Loucy (cell line): ENCODE data around the gene PIPOX.

Experiments used
- H2AFZ ChIP-seq: fragments of 200-600 bp; sonication (generic); 2 replicates; pipeline ENCODE4 v1.6.0; 2016; ENCODE audit warnings: antibody characterized with exemption, mild to moderate bottlenecking, low read length, moderate library complexity
- H3F3A ChIP-seq: fragments of 200-600 bp; 2 replicates; pipeline ENCODE4 v1.6.0; 2016; ENCODE audit warnings: antibody characterized with exemption, low read depth, mild to moderate bottlenecking
- H3K27me3 ChIP-seq: fragments of 200-600 bp; sonication (generic); 2 replicates; pipeline ENCODE4 v1.6.1; 2014; ENCODE audit warnings: low read length, mild to moderate bottlenecking; ENCODE audit not compliant: insufficient read depth, poor library complexity, severe bottlenecking
- H3K36me3 ChIP-seq: fragments of 200-600 bp; sonication (generic); 2 replicates; pipeline ENCODE4 v1.6.1; 2016; ENCODE audit warnings: low read length; ENCODE audit not compliant: insufficient read depth
- H3K4me1 ChIP-seq: fragments of 200-600 bp; sonication (generic); 2 replicates; pipeline ENCODE4 v1.5.1; 2014; ENCODE audit warnings: low read length, mild to moderate bottlenecking; ENCODE audit not compliant: insufficient read depth, poor library complexity, severe bottlenecking
- H3K4me2 ChIP-seq: fragments of 200-600 bp; sonication (generic); 2 replicates; pipeline ENCODE4 v1.6.0; 2014; ENCODE audit warnings: antibody characterized with exemption, low read length, low read depth, mild to moderate bottlenecking; ENCODE audit not compliant: poor library complexity, severe bottlenecking
- H3K4me3 ChIP-seq: fragments of 200-600 bp; sonication (generic); 2 replicates; pipeline ENCODE4 v1.5.1; 2014; ENCODE audit warnings: low read length, mild to moderate bottlenecking, mixed read lengths; ENCODE audit not compliant: poor library complexity, severe bottlenecking
- H3K79me2 ChIP-seq: fragments of 200-600 bp; sonication (generic); 2 replicates; pipeline ENCODE4 v1.6.1; 2014; ENCODE audit warnings: low read length; ENCODE audit not compliant: insufficient read depth
- H3K9ac ChIP-seq: fragments of 200-600 bp; sonication (generic); 2 replicates; pipeline ENCODE4 v1.6.0; 2014; ENCODE audit warnings: mild to moderate bottlenecking, low read depth, low read length, moderate library complexity; ENCODE audit not compliant: poor library complexity, severe bottlenecking
- H3K9me2 ChIP-seq: fragments of 200-600 bp; sonication (generic); replicated peaks from 2 replicates; pipeline ENCODE4 v1.6.1; 2016; ENCODE audit warnings: low read depth, low read length, mixed read lengths
- H3K9me3 ChIP-seq: fragments of 200-600 bp; sonication (generic); 2 replicates; pipeline ENCODE4 v1.6.1; 2014; ENCODE audit warnings: mild to moderate bottlenecking, antibody characterized with exemption, low read length, low read depth; ENCODE audit not compliant: insufficient read depth
- H4K20me1 ChIP-seq: fragments of 200-600 bp; sonication (generic); 2 replicates; pipeline ENCODE4 v1.6.0; 2014; ENCODE audit warnings: antibody characterized with exemption, low read length, mild to moderate bottlenecking; ENCODE audit not compliant: insufficient read depth, poor library complexity, severe bottlenecking
- EZH2phosphoT487 ChIP-seq: fragments of 200-600 bp; IDR thresholded peaks from 2 replicates; pipeline ENCODE4 v1.6.1; 2018; ENCODE audit warnings: antibody characterized with exemption, mild to moderate bottlenecking, moderate library complexity, borderline replicate concordance
- TF ChIP-seq, protein P1 (sequence below): fragments of 200-600 bp; sonication (generic); conservative IDR thresholded peaks from 2 replicates; pipeline ENCODE4 v1.5.1; 2014; ENCODE audit warnings: mild to moderate bottlenecking, antibody characterized with exemption, low read length

PIPOX gene

GRCh38 chr17:29008591-29008990 is 34.4 kb upstream of the PIPOX start:
- H3K27me3 ChIP-seq: no peaks in the 10 kb centered on the region
- H3K9ac ChIP-seq: no peak overlapping the region
- no peak overlapping the region for H2AFZ ChIP-seq
- H3K79me2 ChIP-seq: no peaks in the 10 kb centered on the region
- no peaks in the 10 kb centered on the region for H4K20me1 ChIP-seq
- no peaks in the 10 kb centered on the region for H3K9me2 ChIP-seq
- no peaks in the 10 kb centered on the region for H3F3A ChIP-seq
- H3K4me3 ChIP-seq: no peak overlapping the region
- no peaks in the 10 kb centered on the region for H3K9me3 ChIP-seq
- TF ChIP-seq, protein P1, sequence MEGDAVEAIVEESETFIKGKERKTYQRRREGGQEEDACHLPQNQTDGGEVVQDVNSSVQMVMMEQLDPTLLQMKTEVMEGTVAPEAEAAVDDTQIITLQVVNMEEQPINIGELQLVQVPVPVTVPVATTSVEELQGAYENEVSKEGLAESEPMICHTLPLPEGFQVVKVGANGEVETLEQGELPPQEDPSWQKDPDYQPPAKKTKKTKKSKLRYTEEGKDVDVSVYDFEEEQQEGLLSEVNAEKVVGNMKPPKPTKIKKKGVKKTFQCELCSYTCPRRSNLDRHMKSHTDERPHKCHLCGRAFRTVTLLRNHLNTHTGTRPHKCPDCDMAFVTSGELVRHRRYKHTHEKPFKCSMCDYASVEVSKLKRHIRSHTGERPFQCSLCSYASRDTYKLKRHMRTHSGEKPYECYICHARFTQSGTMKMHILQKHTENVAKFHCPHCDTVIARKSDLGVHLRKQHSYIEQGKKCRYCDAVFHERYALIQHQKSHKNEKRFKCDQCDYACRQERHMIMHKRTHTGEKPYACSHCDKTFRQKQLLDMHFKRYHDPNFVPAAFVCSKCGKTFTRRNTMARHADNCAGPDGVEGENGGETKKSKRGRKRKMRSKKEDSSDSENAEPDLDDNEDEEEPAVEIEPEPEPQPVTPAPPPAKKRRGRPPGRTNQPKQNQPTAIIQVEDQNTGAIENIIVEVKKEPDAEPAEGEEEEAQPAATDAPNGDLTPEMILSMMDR: no peak
- TF ChIP-seq EZH2phosphoT487: no peak
- H3K4me1 ChIP-seq: no peaks in the 10 kb centered on the region
- no peak overlapping the region for H3K4me2 ChIP-seq
- H3K36me3 ChIP-seq: no peaks in the 10 kb centered on the region

DNA sequence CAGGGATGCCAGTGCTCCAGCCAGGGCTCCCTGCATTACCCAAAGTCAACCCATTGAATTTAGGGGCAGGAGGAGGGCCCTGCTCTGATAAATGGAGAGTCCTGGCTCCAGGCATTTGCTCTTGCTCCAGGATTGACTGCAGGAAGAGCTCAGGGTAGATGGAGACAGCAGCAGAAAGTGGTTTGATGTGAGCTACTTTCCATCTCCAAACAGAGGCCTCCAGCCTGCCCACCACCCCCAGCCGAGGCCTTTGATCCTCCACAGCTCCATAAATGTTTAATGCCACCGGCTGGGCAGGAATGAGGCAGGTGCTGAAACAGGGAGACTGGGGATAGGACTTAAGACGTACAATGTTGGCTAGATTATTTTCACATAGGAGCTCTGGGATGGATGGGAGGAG is 32.8 kb upstream of the PIPOX start:
- H3K27me3 ChIP-seq: no peaks in the 10 kb centered on the region
- no peaks in the 10 kb centered on the region for H3K4me1 ChIP-seq
- no peaks in the 10 kb centered on the region for H3F3A ChIP-seq
- no peaks in the 10 kb centered on the region for H3K36me3 ChIP-seq
- no peak overlapping the region for H3K4me2 ChIP-seq
- no peaks in the 10 kb centered on the region for H4K20me1 ChIP-seq
- no peak overlapping the region for H2AFZ ChIP-seq
- H3K9ac ChIP-seq: no peak overlapping the region
- H3K4me3 ChIP-seq: no peak overlapping the region
- H3K9me3 ChIP-seq: no peaks in the 10 kb centered on the region
- TF ChIP-seq, protein P1: no peak
- TF ChIP-seq EZH2phosphoT487: no peak
- H3K79me2 ChIP-seq: no peaks in the 10 kb centered on the region
- no peaks in the 10 kb centered on the region for H3K9me2 ChIP-seq

- TF ChIP-seq EZH2phosphoT487: no peak
- TF ChIP-seq, protein P1: no peak
- no peaks in the 10 kb centered on the region for H3K9me3 ChIP-seq
- no peaks in the 10 kb centered on the region for H3K4me1 ChIP-seq
- H3F3A ChIP-seq: no peaks in the 10 kb centered on the region
- H3K36me3 ChIP-seq: no peaks in the 10 kb centered on the region
- H3K4me2 ChIP-seq: no peak overlapping the region
- no peaks in the 10 kb centered on the region for H3K9me2 ChIP-seq
- H4K20me1 ChIP-seq: no peaks in the 10 kb centered on the region
- H3K9ac ChIP-seq: no peak overlapping the region
- H3K27me3 ChIP-seq: no peaks in the 10 kb centered on the region
- H3K79me2 ChIP-seq: no peaks in the 10 kb centered on the region
- no peak overlapping the region for H3K4me3 ChIP-seq
- no peak overlapping the region for H2AFZ ChIP-seq
These were observed 32.4 kb upstream of the PIPOX start for GRCh38 chr17:29010586-29010985.
